WTC11 (cell line): ENCODE data around the gene STK10. TPM values are rescaled to one million over a fixed set of nuclear protein-coding genes. Genes with fewer than 3 reads are reported as not detected.

Experiments
- ATAC-seq: fragments of 200-7000 bp; cut with Tn5 transposase; 2 replicates; pipeline ENCODE4 v1.10.0; 2021; ENCODE audit warnings: mild to moderate bottlenecking, moderate library complexity
- CTCF ChIA-PET: fragments of 300-600 bp; sonication (Branson Sonifier 250); formaldehyde crosslinking; loops from one replicate; lab custom pipeline; 2021; ENCODE audit warnings: antibody characterized with exemption; lab: Charles Lee
- POLR2A ChIA-PET: fragments of 350-600 bp; sonication (Branson Sonifier 250); formaldehyde crosslinking; loops from one replicate; lab custom pipeline; 2021; ENCODE audit warnings: antibody characterized with exemption; lab: Charles Lee
- DNase-seq: peaks from one replicate; pipeline ENCODE4 v3.0.0; 2021; ENCODE audit warnings: low spot score
- H3K27ac Mint-ChIP-seq: 2 replicates; pipeline ENCODE4 v1.8.0; 2021; ENCODE audit warnings: mixed read lengths
- H3K27me3 Mint-ChIP-seq: 2 replicates; pipeline ENCODE4 v1.8.0; 2021; ENCODE audit warnings: low read depth, mild to moderate bottlenecking, moderate library complexity, mixed read lengths
- H3K36me3 Mint-ChIP-seq: 2 replicates; pipeline ENCODE4 v1.8.0; 2021; ENCODE audit warnings: mixed read lengths
- H3K4me1 Mint-ChIP-seq: 2 replicates; pipeline ENCODE4 v1.8.0; 2022; ENCODE audit warnings: mixed read lengths
- H3K4me3 Mint-ChIP-seq: 2 replicates; pipeline ENCODE4 v1.8.0; 2021; ENCODE audit warnings: mild to moderate bottlenecking, moderate library complexity, mixed read lengths
- H3K9me3 Mint-ChIP-seq: 2 replicates; pipeline ENCODE4 v1.8.0; 2021; ENCODE audit warnings: mixed read lengths
- CREM ChIP-seq: sonication (generic); formaldehyde crosslinking; IDR thresholded peaks from 2 replicates; pipeline ENCODE4 v1.8.1; 2022; ENCODE audit warnings: mild to moderate bottlenecking, missing genetic modification reagents, moderate library complexity
- FOXK1 ChIP-seq: sonication (generic); formaldehyde crosslinking; IDR thresholded peaks from 2 replicates; pipeline ENCODE4 v1.8.0; 2022; ENCODE audit warnings: mild to moderate bottlenecking, moderate library complexity, missing genetic modification reagents
- HMGA2 ChIP-seq: fragments of 250-450 bp; sonication (Bioruptor Pico); IDR thresholded peaks from 2 replicates; pipeline ENCODE4 v1.4.0; 2021; ENCODE audit warnings: mild to moderate bottlenecking, moderate library complexity
- JUN ChIP-seq: sonication (generic); formaldehyde crosslinking; IDR thresholded peaks from 2 replicates; pipeline ENCODE4 v1.8.0; 2023; ENCODE audit warnings: mild to moderate bottlenecking, missing genetic modification reagents
- NFATC4 ChIP-seq: fragments of 250-450 bp; sonication (Bioruptor Pico); IDR thresholded peaks from 2 replicates; pipeline ENCODE4 v1.9.0; 2021; ENCODE audit warnings: mild to moderate bottlenecking
- NFE2L1 ChIP-seq: sonication (generic); formaldehyde crosslinking; IDR thresholded peaks from 2 replicates; pipeline ENCODE4 v1.8.1; 2023; ENCODE audit warnings: missing genetic modification reagents
- NR2C2 ChIP-seq: sonication (generic); formaldehyde crosslinking; IDR thresholded peaks from 2 replicates; pipeline ENCODE4 v1.8.0; 2022; ENCODE audit warnings: mild to moderate bottlenecking, missing genetic modification reagents
- RELA ChIP-seq: sonication (generic); formaldehyde crosslinking; IDR thresholded peaks from 2 replicates; pipeline ENCODE4 v1.8.1; 2022; ENCODE audit warnings: missing genetic modification reagents, mild to moderate bottlenecking, borderline replicate concordance
- RORB ChIP-seq: fragments of 250-450 bp; sonication (Bioruptor Pico); IDR thresholded peaks from 2 replicates; pipeline ENCODE4 v1.9.0; 2021; ENCODE audit warnings: mild to moderate bottlenecking
- SMAD4 ChIP-seq: sonication (generic); formaldehyde crosslinking; IDR thresholded peaks from 2 replicates; pipeline ENCODE4 v1.8.0; 2022; ENCODE audit warnings: mild to moderate bottlenecking, missing genetic modification reagents
- SOX15 ChIP-seq: fragments of 250-450 bp; sonication (Bioruptor Pico); IDR thresholded peaks from 2 replicates; pipeline ENCODE4 v1.9.0; 2021; ENCODE audit warnings: mild to moderate bottlenecking
- TEAD1 ChIP-seq: sonication (generic); formaldehyde crosslinking; IDR thresholded peaks from 2 replicates; pipeline ENCODE4 v1.8.0; 2022; ENCODE audit warnings: mild to moderate bottlenecking, missing genetic modification reagents
- ZNF121 ChIP-seq: sonication (generic); formaldehyde crosslinking; IDR thresholded peaks from 2 replicates; pipeline ENCODE4 v1.8.0; 2023; ENCODE audit warnings: missing genetic modification reagents
- ZNF317 ChIP-seq: sonication (generic); formaldehyde crosslinking; IDR thresholded peaks from 2 replicates; pipeline ENCODE4 v1.8.1; 2023; ENCODE audit warnings: low read depth, mild to moderate bottlenecking, moderate library complexity, missing genetic modification reagents, borderline replicate concordance
- ZNF671 ChIP-seq: fragments of 250-450 bp; sonication (Bioruptor Pico); IDR thresholded peaks from 2 replicates; pipeline ENCODE4 v1.8.0; 2021; ENCODE audit warnings: mild to moderate bottlenecking
- total RNA-seq: library from RNA; stranded (reverse); gene quantifications from 3 replicates; pipeline ENCODE4 v1.2.3, GENCODE V29; 2021
- TF ChIP-seq, protein P1 (sequence below): sonication (generic); formaldehyde crosslinking; IDR thresholded peaks from 2 replicates; pipeline ENCODE4 v1.8.1; 2022; ENCODE audit warnings: missing genetic modification reagents, borderline replicate concordance
- TF ChIP-seq, protein P2 (sequence below): sonication (generic); formaldehyde crosslinking; IDR thresholded peaks from 2 replicates; pipeline ENCODE4 v1.8.1; 2022; ENCODE audit warnings: mild to moderate bottlenecking, missing genetic modification reagents, moderate library complexity, borderline replicate concordance
- TF ChIP-seq, protein P3 (sequence below): sonication (generic); formaldehyde crosslinking; IDR thresholded peaks from 2 replicates; pipeline ENCODE4 v1.8.0; 2022; ENCODE audit warnings: mild to moderate bottlenecking, missing genetic modification reagents
- TF ChIP-seq, protein P4 (sequence below): sonication (generic); formaldehyde crosslinking; IDR thresholded peaks from 2 replicates; pipeline ENCODE4 v1.8.0; 2022; ENCODE audit warnings: mild to moderate bottlenecking, missing genetic modification reagents
- TF ChIP-seq, protein P5 (sequence below): fragments of 250-450 bp; sonication (Bioruptor Pico); conservative IDR thresholded peaks from 2 replicates; pipeline ENCODE4 v1.9.0; 2021; ENCODE audit warnings: mild to moderate bottlenecking
- TF ChIP-seq, protein P6 (sequence below): fragments of 250-450 bp; sonication (Bioruptor Pico); IDR thresholded peaks from 2 replicates; pipeline ENCODE4 v1.9.0; 2021; ENCODE audit warnings: mild to moderate bottlenecking, borderline replicate concordance

STK10 gene
- total RNA-seq, 1 experiment from 2014 or later = 20.5 TPM

DNA sequence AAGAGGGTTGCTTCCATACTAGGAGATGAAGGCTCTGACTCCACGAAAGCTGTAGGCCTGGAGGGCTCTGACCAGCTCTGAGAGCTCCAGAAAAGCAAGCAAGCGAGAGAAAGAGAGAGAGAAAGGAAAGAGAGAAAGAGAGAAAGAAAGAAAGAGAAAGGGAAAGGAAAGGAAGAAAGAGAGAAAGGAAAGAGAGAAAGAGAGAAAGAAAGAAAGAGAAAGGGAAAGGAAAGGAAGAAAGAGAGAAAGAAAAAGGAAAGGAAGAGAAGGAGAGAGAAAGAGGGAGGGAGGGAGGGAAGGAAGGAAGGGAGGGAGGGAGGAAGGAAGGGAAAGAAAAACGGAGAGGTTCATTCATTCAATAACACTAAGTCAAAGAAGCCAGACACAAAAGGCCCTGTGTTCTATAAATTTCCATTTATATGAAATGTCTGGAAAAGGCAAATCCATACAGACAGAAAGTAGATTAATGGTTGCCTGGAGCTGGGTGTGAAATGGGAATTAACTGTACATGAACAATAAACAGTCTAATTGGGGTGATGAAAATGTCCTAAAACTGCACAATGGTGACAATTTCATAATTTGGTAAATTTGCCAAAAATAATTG, 1.8 kb upstream of the STK10 start:
- TF ChIP-seq NFE2L1 (CRISPR knock-in tag) = no peak
- no peak for TF ChIP-seq HMGA2 (CRISPR knock-in tag)
- TF ChIP-seq, protein P1, sequence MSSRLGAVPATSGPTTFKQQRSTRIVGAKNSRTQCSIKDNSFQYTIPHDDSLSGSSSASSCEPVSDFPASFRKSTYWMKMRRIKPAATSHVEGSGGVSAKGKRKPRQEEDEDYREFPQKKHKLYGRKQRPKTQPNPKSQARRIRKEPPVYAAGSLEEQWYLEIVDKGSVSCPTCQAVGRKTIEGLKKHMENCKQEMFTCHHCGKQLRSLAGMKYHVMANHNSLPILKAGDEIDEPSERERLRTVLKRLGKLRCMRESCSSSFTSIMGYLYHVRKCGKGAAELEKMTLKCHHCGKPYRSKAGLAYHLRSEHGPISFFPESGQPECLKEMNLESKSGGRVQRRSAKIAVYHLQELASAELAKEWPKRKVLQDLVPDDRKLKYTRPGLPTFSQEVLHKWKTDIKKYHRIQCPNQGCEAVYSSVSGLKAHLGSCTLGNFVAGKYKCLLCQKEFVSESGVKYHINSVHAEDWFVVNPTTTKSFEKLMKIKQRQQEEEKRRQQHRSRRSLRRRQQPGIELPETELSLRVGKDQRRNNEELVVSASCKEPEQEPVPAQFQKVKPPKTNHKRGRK = peak; percentile 88
- H3K27ac Mint-ChIP-seq = peak overlapping the region; percentile 86
- ChIA-PET CTCF (interaction anchor here (0.6 to 5.3 kb wide), 16 partner anchors 9 to 263 kb away, joined by 3 to 49 read pairs (median 10); partner anchors contain the start of genes FBXW11 and UBTD2), POLR2A (interaction anchor here (3.6 kb wide), 1 partner anchor 15 kb away, joined by 12 read pairs; no protein-coding TSS in a partner anchor)
- H3K27me3 Mint-ChIP-seq = peaks cover 14% of the 10 kb centered on the region
- H3K4me3 Mint-ChIP-seq = peak overlapping the region; percentile 78
- H3K4me1 Mint-ChIP-seq = peaks cover 27% of the 10 kb centered on the region
- H3K36me3 Mint-ChIP-seq = no peaks in the 10 kb centered on the region
- no peaks in the 10 kb centered on the region for H3K9me3 Mint-ChIP-seq
- DNase-seq (no peak), ATAC-seq (no peak)

DNA sequence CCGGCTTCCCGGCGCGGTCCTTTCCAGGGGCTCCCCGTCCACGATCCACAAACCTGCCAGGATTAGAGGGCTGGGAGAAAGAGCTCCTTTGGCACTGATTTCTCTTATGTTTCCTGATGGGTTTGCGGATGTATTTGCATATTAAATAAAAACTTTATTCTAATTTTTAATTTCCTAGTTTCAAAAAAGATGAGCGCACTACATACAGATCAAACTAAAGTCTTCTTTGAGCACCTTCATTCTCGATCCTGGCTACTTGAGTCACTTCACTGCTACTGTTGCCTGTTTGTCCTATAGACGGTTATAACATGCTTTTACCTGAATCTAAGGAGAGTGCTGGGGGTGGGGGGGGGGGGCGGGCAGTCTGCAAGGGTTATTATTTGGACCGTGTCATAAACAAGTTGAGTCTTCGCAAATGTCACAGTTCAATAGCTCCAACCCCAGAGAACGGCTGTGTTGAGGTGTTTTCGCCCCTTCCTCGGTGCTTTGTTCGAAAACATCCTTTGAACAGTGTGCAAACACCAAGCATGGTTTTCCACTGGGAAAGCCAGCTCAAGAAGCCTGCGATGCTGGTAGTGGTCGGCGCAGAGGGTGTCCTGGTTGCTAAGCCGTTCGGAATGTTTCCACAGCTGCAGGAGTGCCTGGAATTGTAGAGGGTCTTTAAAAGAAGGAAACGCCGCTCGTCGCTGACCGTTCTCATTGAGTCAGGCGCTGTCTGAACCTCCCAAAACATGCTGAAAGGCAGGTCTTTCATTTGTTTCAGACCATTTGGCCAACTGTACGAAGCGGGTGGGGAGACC, 1.1 kb upstream of the STK10 start:
- H3K27ac Mint-ChIP-seq = peak overlapping the region; percentile 86
- H3K9me3 Mint-ChIP-seq = no peaks in the 10 kb centered on the region
- peak; percentile 55 for DNase-seq
- H3K36me3 Mint-ChIP-seq = no peaks in the 10 kb centered on the region
- ChIA-PET POLR2A (interaction anchor here (0.5 to 3.6 kb wide), 4 partner anchors 15 to 130 kb away, joined by 3 to 12 read pairs (median 5); no protein-coding TSS in a partner anchor), CTCF (interaction anchor here (0.6 to 5.3 kb wide), 30 partner anchors 10 to 597 kb away, joined by 3 to 49 read pairs (median 5); partner anchors contain the start of genes FBXW11 and UBTD2)
- peak overlapping the region; percentile 78 for H3K4me3 Mint-ChIP-seq
- peaks cover 28% of the 10 kb centered on the region for H3K4me1 Mint-ChIP-seq
- peaks cover 14% of the 10 kb centered on the region for H3K27me3 Mint-ChIP-seq
- ATAC-seq = peak; percentile 1; the same call in 1 of the 2 replicates
- TF ChIP-seq JUN (CRISPR knock-in tag) (no peak), CREM (CRISPR knock-in tag) (no peak), RELA (CRISPR knock-in tag) (no peak), RORB (no peak), FOXK1 (CRISPR knock-in tag) (no peak), SMAD4 (no peak), TEAD1 (CRISPR knock-in tag) (no peak), ZNF121 (CRISPR knock-in tag) (no peak), ZNF317 (CRISPR knock-in tag) (no peak), SOX15 (CRISPR knock-in tag) (no peak), NFATC4 (CRISPR knock-in tag) (no peak), NR2C2 (CRISPR knock-in tag) (no peak), ZNF671 (no peak)
- TF ChIP-seq, protein P1 = no peak
- TF ChIP-seq, protein P2, sequence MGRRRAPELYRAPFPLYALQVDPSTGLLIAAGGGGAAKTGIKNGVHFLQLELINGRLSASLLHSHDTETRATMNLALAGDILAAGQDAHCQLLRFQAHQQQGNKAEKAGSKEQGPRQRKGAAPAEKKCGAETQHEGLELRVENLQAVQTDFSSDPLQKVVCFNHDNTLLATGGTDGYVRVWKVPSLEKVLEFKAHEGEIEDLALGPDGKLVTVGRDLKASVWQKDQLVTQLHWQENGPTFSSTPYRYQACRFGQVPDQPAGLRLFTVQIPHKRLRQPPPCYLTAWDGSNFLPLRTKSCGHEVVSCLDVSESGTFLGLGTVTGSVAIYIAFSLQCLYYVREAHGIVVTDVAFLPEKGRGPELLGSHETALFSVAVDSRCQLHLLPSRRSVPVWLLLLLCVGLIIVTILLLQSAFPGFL (CRISPR knock-in tag) = no peak
- TF ChIP-seq, protein P3, sequence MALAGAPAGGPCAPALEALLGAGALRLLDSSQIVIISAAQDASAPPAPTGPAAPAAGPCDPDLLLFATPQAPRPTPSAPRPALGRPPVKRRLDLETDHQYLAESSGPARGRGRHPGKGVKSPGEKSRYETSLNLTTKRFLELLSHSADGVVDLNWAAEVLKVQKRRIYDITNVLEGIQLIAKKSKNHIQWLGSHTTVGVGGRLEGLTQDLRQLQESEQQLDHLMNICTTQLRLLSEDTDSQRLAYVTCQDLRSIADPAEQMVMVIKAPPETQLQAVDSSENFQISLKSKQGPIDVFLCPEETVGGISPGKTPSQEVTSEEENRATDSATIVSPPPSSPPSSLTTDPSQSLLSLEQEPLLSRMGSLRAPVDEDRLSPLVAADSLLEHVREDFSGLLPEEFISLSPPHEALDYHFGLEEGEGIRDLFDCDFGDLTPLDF (CRISPR knock-in tag) = no peak
- TF ChIP-seq, protein P4, sequence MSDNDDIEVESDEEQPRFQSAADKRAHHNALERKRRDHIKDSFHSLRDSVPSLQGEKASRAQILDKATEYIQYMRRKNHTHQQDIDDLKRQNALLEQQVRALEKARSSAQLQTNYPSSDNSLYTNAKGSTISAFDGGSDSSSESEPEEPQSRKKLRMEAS (CRISPR knock-in tag) = no peak
- TF ChIP-seq, protein P5, sequence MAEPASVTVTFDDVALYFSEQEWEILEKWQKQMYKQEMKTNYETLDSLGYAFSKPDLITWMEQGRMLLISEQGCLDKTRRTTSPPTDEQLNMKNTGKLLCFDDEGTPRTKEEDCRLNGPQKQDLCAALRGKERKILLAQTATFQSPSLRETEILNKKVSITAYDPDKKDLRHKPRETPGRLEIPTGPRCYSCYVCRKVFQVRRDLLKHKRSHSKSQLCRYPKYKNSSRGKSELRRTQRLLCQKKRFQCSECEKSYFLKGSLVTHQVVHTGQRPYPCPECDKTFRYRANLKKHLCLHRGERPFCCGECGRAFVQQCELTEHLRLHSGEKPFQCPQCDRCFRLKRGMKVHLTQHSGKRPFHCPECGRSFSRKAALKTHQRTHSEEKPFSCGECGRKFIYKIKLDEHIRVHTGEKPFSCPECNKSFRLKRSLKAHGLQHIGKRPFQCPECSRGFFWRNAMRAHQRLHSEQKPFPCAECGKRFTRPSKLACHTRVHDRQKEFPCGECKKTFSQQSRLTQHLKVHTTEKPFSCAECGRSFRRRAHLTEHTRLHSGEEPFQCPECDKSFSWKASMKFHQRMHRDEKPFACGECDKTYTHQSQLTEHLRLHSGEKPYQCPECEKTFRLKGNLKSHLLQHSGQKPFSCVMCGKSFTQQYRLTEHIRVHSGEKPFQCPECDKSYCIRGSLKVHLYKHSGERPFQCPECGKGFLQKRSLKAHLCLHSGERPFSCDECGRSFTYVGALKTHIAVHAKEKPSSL (CRISPR knock-in tag) = no peak
- TF ChIP-seq, protein P6, sequence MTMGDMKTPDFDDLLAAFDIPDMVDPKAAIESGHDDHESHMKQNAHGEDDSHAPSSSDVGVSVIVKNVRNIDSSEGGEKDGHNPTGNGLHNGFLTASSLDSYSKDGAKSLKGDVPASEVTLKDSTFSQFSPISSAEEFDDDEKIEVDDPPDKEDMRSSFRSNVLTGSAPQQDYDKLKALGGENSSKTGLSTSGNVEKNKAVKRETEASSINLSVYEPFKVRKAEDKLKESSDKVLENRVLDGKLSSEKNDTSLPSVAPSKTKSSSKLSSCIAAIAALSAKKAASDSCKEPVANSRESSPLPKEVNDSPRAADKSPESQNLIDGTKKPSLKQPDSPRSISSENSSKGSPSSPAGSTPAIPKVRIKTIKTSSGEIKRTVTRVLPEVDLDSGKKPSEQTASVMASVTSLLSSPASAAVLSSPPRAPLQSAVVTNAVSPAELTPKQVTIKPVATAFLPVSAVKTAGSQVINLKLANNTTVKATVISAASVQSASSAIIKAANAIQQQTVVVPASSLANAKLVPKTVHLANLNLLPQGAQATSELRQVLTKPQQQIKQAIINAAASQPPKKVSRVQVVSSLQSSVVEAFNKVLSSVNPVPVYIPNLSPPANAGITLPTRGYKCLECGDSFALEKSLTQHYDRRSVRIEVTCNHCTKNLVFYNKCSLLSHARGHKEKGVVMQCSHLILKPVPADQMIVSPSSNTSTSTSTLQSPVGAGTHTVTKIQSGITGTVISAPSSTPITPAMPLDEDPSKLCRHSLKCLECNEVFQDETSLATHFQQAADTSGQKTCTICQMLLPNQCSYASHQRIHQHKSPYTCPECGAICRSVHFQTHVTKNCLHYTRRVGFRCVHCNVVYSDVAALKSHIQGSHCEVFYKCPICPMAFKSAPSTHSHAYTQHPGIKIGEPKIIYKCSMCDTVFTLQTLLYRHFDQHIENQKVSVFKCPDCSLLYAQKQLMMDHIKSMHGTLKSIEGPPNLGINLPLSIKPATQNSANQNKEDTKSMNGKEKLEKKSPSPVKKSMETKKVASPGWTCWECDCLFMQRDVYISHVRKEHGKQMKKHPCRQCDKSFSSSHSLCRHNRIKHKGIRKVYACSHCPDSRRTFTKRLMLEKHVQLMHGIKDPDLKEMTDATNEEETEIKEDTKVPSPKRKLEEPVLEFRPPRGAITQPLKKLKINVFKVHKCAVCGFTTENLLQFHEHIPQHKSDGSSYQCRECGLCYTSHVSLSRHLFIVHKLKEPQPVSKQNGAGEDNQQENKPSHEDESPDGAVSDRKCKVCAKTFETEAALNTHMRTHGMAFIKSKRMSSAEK (CRISPR knock-in tag) = no peak
